NCI-H146 treated with DMSO at 0.1 percent for 48 hours (cell line): ENCODE measurements around the gene CLEC3A.
A peak's percentile ranks its signal among the peaks of the same experiment; 100 is the strongest.
"Not testable (repeated sequence)": the region's sequence is repeated elsewhere in the genome, so short reads cannot be mapped to it uniquely, and the experiment has no call there.

Experiments
- DNase-seq: peaks from one replicate; lab custom pipeline; 2025; ENCODE audit not compliant: unreplicated experiment; lab: John Stamatoyannopoulos, UW

The CLEC3A gene

DNA sequence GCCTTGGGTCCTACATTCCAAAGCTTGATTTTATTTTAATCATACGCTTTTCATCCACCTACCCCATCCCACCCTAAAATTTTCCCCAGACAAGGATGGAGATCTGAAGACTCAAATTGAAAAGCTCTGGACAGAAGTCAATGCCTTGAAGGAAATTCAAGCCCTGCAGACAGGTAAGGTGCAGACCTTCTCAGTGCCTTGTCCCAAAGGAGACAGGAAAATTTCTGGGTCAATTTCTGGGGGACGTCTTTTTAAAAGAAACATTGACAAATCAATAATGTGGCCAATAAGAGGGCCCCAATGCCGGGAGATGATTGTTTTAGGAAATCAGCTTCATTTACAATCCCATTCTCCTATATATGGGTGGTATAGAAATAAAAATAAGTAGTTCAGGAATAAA, 5.7 kb downstream of the CLEC3A start:
- DNase-seq: no peak

GRCh38 chr16:78034530-78034929, 12.2 kb downstream of the CLEC3A start:
- DNase-seq: no peak

DNA sequence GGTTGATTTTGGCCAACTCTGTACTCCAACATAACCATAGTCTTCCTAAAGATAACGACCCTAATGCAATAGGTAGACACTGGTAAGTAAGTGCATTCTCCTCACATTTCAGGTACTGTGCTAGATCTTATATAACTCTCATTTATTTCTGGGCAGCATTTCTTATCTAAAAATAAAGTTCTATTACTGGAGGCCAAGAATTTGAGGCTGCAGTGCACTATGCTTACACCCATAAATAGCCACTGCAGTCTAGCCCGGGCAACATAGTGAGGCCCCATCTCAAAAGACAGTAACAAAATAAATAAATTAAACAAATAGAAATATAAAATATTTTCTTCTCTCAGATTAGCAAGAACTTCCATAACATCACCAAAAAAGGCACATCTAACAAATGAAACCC, 12.7 kb downstream of the CLEC3A start:
- no peak for DNase-seq

DNA sequence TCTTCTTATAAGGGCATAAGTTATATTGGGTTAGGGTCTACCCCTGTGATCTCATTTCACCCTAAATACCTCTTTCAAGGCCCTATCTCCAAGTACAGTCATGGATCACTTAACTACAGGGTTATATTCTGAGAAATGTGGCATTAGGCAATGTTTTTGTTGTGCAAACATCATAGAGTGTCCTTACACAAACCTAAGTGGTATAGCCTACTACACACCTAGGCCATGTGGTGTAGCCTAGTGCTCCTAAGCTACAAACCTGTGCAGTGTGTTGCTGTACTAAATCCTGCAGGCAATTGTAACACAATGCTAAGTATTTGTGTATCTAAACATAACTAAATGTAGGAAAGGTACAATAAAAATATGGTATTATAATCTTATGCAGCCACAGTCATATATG, 18.0 kb downstream of the CLEC3A start:
- DNase-seq: no peak

DNA sequence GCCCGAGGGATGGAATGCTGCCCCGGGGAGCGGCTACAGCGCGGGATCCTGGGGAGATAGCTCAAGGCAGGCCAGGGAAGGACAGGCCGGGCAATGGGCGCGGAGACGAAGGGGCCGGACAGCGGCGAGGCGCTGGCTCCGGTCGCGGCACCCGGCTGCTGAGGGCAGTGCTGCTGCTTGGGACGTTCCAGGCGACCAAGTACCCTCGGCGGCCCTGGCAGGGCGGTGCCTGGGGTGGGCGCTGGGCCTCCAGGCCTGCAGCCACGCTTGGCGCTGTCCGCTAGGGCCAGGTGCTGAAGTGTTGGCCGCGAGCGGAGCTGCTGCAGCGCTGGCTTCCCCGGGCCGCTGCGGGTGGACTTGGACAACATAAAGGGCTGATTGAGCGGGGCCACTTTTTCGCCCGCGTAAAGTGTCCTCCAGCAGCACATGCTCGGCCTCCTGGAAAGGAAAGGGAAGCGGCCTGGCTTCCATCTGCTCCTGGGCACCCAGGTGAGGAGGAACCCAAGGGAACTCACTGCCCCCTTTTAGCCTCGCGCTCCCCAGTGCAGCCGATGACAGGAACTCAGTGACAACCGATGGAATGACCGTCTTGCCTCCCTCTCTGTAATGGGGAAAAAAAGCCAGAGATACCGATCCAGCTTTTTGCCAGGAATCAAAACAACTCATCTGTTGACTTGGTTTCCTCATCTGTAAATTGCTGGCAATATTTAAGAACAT, 23.7 kb downstream of the CLEC3A start:
- no peak for DNase-seq

DNA sequence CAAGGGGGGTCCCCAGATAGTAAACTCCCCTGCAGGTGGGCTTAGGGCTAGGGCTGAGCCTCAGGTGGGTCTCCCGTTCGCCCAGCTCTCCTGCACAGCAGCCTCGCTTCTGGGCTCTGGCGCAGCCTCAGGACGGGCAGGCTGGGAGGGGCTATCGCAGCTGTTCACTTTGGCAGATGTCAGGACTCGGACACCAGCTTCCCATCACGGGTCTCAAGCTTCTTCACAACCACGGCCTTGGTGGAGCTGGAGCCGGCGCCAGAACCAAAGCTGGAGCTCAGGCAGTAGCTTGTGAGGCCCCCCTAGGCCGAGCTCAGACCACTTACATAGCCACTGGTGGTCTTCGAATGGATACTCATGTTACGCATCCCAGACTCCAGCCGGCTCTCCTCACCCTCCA, 26.0 kb downstream of the CLEC3A start:
- no peak for DNase-seq

DNA sequence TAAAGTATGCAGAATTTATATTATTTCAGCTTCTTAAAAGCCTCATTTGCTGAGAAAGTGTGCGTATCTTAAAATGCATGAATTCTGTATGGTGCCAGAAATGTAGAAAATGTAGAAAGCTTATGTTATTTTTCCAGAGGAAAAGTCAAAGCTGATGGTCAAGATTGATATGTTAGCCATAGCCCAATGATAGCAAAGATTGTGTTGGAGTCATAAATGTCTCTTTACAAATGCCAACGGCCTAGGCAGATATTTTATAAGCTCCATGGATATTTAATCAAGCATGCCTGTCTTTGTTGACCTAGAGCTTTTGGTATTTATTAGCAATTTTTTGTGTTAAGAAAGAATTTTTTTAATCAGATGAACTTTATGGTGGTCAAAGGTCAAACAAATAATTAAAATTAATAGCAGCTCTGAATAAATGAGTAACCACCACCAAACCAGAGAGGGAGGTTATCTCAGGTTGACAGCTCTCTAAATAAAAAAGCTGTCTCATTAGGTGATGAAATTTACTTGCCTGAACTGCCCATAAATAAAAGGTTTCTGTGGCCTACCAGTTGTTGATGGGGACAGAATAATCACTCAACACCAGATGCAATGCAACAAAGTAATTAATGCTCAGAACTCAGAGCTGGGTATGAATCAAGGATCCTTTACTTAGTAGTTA, 28.5 kb downstream of the CLEC3A start:
- no peak for DNase-seq

DNA sequence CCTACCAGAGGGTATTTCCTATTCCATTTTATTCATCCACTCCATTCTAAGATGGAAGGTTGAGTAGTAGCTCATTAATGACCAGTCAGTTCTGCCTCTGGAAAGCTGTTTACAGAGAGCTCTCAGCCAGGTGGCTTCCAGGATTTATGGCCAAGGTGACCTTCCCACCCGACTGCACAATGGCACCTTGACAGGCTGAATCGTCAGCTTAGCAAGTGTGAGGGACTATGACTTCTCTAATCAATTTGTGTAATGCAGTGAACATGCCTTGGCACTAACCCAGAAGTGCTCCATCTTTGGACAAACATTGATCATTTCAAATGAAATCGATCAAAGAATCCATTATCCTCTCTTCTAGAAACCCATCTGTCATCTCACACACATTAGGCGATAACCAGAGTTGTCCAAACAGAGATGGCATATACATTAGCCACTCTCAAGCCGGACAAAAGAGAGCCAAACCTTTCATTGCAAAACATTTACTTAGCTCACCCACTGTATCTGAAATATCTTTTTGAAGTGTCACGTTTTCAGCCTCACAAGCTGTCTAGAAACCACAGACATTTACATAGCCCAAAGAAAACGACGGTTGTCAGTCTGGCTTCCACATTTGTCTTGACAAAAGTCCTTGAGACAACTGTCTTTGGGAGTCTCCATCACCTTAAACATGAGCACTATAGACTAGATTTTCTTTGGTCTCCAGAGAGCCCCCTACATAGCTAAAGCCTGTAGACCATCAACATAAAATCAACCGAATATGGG, 35.6 kb downstream of the CLEC3A start:
- peak; percentile 10 for DNase-seq

- not testable (repeated sequence) for DNase-seq
Measured at GRCh38 chr16:78059806-78060205, 37.5 kb downstream of the CLEC3A start.

DNA sequence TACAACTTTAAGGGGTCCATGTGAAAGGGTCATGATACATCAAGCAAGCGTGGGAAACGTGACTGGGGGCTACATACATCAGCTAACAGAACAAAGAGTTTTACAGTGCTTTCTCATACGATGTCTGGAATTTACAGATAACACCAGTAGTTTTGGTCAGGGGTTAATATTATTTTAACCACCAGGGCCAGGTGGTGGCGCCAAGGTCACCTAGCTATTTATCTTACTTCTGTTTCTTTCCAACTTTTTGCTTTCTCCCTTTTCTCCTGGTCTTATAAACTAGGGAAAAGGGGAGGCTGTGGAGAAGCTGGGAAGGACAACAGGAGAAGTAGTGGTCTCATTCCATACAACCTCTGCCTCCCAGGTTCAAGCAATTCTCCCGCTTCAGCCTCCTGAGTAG, 37.9 kb downstream of the CLEC3A start:
- DNase-seq: no peak

- no peak for DNase-seq
Measured at GRCh38 chr16:78060809-78061208, 38.5 kb downstream of the CLEC3A start.

- DNase-seq: no peak
Measured at GRCh38 chr16:78065319-78065718, 43.0 kb downstream of the CLEC3A start.

DNA sequence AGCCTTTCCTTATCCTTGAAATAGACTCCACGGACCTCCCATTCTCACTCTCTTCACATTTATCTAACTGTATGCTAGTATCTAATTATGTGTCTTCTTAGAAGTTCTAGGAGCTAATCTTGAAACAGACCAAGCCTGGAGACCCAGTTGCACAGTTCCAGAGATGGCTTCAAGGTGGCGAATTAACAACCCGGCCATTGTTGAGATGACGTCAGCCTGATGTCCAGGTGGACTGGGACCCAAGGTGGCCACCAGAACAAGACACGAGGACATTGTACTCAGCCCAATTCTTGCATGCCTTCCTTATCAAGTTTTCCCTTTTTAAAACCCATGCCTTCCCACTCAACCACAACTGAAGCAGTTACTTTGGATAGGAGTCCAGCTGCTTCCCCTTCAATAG, 47.6 kb downstream of the CLEC3A start:
- DNase-seq: no peak

DNA sequence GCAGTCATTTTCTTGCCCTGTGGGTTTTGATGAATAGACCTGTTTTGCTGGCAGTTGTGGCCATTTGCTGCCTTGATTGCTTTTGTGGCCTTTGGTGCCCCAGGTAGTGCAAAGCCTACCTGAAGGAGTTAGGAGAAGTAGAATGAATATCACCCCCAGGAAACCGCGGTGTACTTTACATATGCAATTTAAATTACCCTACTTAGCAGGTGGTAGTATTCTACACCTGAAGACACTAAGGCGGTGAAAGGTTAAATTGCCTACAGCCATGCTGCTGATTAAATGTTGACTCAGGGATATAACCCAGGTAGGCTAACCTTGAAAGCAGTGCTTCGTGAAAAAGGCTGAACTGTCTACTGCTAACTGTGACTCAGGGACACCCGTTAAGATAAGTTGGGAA, 49.9 kb downstream of the CLEC3A start:
- DNase-seq: no peak

GRCh38 chr16:78075800-78076199, 53.5 kb downstream of the CLEC3A start:
- no peak for DNase-seq

DNA sequence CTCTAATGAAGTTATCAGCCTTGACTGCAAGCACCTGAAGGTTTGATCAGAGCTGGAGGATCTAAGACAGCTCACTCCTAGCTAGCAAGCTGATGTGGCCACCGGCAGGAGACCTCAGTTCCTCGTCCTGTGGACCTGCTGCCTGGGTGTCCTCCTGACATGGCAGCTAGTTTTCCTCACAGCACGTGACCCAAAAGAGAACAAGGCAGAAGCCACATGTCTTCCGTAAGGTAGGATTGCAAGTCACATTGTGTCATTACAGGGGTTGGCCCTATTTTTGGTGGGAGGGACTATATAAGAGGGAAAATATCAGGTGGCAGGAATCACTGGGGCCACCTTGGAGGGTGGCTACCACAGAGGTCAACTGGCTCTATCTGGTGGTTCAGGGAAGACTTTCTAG, 59.0 kb downstream of the CLEC3A start:
- DNase-seq: no peak
